ENCODE results near the gene MYLK. TPM values are rescaled to one million over a fixed set of nuclear protein-coding genes. Genes with fewer than 3 reads are reported as not detected.

Gene MYLK
- polyA plus RNA-seq, 3 donors = 0.35 to 1.3 (median 0.51) TPM

DNA sequence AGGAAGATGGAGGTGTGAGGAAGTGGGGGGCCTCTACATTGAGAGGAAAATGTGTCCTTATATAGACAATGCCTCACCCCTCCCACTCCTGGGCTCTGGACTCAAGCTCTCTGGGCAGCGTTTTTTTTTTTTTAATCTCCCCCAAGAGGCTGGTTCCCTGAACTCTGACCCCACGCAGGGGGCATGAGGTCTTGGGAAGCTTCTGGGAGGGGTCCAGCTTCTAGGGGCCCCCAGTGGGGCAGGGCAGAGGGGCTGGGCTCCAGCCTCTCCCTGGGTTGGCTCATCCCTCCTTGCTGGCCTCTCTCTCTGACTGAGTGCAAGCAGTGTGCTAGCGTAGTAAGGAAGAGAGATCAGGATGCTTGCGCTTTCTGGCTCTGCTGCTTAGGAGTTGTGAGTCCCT, 197.9 kb downstream of the MYLK start:
- no peak overlapping the region for H2AFZ ChIP-seq (ENCODE audit: insufficient read depth, low read depth, low read length, poor library complexity, severe bottlenecking)
- no peaks in the 10 kb centered on the region for H3K9me3 ChIP-seq (replicated peaks in 1 of 2; ENCODE audit: control insufficient read depth in 1 of 2, insufficient read depth in 1 of 2, low read length in 2 of 2)
- H3K9ac ChIP-seq (ENCODE audit: insufficient read depth, low read length, poor library complexity, severe bottlenecking) = no peak overlapping the region
- intact Hi-C loops (cut with micrococcal nuclease) = no loop called here
- no peak overlapping the region for H3K4me2 ChIP-seq (replicated peaks; ENCODE audit: extremely low read depth, low read length, poor library complexity, severe bottlenecking)
- no peak overlapping the region for H3K27ac ChIP-seq (ENCODE audit: low read depth in 1 of 2, low read length in 2 of 2)
- H4K20me1 ChIP-seq (ENCODE audit: insufficient read depth, low read length) = no peaks in the 10 kb centered on the region
- no peaks in the 10 kb centered on the region for H3K4me1 ChIP-seq (ENCODE audit: control insufficient read depth in 1 of 2, insufficient read depth in 2 of 2, low read length in 2 of 2)
- 100% methylated on average over 2 of the region's 4 CpGs for WGBS (ENCODE audit: insufficient coverage)
- no peak overlapping the region for H3K4me3 ChIP-seq (replicated peaks in 1 of 3; ENCODE audit: low read depth in 2 of 3, low read length in 3 of 3)
- no peaks in the 10 kb centered on the region for H3K27me3 ChIP-seq (ENCODE audit: control insufficient read depth in 2 of 2, insufficient read depth in 2 of 2, low read length in 2 of 2)
- H3K79me2 ChIP-seq (ENCODE audit: insufficient read depth, low read length) = no peaks in the 10 kb centered on the region
- Mint-ChIP-seq H3K4me1 (no peaks in the 10 kb centered on the region), H3K36me3 (no peaks in the 10 kb centered on the region), H3K27ac (no peak overlapping the region), H3K4me3 (no peak overlapping the region), H3K27me3 (ENCODE audit: low read depth in 3 of 3) (peaks cover 1 to 4% (median 2%) of the 10 kb centered on the region in 3 donors), H3K9me3 (no peaks in the 10 kb centered on the region)
- TF ChIP-seq, protein P1, sequence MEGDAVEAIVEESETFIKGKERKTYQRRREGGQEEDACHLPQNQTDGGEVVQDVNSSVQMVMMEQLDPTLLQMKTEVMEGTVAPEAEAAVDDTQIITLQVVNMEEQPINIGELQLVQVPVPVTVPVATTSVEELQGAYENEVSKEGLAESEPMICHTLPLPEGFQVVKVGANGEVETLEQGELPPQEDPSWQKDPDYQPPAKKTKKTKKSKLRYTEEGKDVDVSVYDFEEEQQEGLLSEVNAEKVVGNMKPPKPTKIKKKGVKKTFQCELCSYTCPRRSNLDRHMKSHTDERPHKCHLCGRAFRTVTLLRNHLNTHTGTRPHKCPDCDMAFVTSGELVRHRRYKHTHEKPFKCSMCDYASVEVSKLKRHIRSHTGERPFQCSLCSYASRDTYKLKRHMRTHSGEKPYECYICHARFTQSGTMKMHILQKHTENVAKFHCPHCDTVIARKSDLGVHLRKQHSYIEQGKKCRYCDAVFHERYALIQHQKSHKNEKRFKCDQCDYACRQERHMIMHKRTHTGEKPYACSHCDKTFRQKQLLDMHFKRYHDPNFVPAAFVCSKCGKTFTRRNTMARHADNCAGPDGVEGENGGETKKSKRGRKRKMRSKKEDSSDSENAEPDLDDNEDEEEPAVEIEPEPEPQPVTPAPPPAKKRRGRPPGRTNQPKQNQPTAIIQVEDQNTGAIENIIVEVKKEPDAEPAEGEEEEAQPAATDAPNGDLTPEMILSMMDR (IDR thresholded peaks at IDR 0.05) = no peak
- H3K36me3 ChIP-seq (replicated peaks in 1 of 2; ENCODE audit: control insufficient read depth in 1 of 2, insufficient read depth in 2 of 2, low read length in 2 of 2) = no peaks in the 10 kb centered on the region
- no peak for DNase-seq

DNA sequence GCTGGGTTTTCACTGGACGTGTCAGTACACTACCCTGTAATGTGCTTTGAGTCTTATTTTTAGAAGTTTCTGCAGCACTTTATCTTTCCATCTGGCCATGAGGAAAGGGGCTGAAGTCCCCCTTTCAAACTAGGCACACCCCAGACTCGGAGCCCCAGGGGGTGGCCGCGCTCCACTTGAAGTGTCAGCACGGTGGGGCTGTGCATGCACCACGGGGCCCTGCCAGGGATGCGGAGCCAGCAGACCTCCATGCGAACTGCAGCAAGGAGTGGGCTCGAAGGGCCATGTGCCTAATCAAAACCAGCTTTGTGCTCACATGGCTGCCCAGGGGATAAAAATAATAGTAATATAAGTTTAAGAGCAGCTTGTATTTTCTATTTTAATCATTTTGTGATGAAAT, 198.4 kb downstream of the MYLK start:
- 96% methylated on average over 7 of the region's 9 CpGs for WGBS (ENCODE audit: insufficient coverage)

More for the DNA sequence above, 198.4 kb downstream of the MYLK start:
- Mint-ChIP-seq H3K4me1 (no peaks in the 10 kb centered on the region), H3K27ac (peak overlapping the region in 1 of 7 donors; percentile 38), H3K27me3 (ENCODE audit: low read depth in 3 of 3) (peaks cover 1 to 4% (median 2%) of the 10 kb centered on the region in 3 donors), H3K4me3 (no peak overlapping the region), H3K36me3 (no peaks in the 10 kb centered on the region), H3K9me3 (no peaks in the 10 kb centered on the region)
- TF ChIP-seq, protein P1 (IDR thresholded peaks at IDR 0.05) = no peak
- Histone ChIP-seq H3K9me3 (replicated peaks in 1 of 2; ENCODE audit: control insufficient read depth in 1 of 2, insufficient read depth in 1 of 2, low read length in 2 of 2) (no peaks in the 10 kb centered on the region), H3K4me2 (replicated peaks; ENCODE audit: extremely low read depth, low read length, poor library complexity, severe bottlenecking) (no peak overlapping the region), H2AFZ (ENCODE audit: insufficient read depth, low read depth, low read length, poor library complexity, severe bottlenecking) (no peak overlapping the region), H3K9ac (ENCODE audit: insufficient read depth, low read length, poor library complexity, severe bottlenecking) (no peak overlapping the region), H3K4me3 (replicated peaks in 1 of 3; ENCODE audit: low read depth in 2 of 3, low read length in 3 of 3) (no peak overlapping the region), H3K27ac (ENCODE audit: low read depth in 1 of 2, low read length in 2 of 2) (no peak overlapping the region), H3K36me3 (replicated peaks in 1 of 2; ENCODE audit: control insufficient read depth in 1 of 2, insufficient read depth in 2 of 2, low read length in 2 of 2) (no peaks in the 10 kb centered on the region), H3K27me3 (ENCODE audit: control insufficient read depth in 2 of 2, insufficient read depth in 2 of 2, low read length in 2 of 2) (no peaks in the 10 kb centered on the region), H3K79me2 (ENCODE audit: insufficient read depth, low read length) (no peaks in the 10 kb centered on the region), H3K4me1 (ENCODE audit: control insufficient read depth in 1 of 2, insufficient read depth in 2 of 2, low read length in 2 of 2) (no peaks in the 10 kb centered on the region), H4K20me1 (ENCODE audit: insufficient read depth, low read length) (no peaks in the 10 kb centered on the region)
- DNase-seq = no peak
- intact Hi-C loops (cut with micrococcal nuclease) = no loop called here

Measured in CD14-positive monocyte (primary cell).